Measurements from ENCODE around the gene CYBC1.
"Not testable (repeated sequence)": the region's sequence is repeated elsewhere in the genome, so short reads cannot be mapped to it uniquely, and the experiment has no call there.

The CYBC1 gene

DNA sequence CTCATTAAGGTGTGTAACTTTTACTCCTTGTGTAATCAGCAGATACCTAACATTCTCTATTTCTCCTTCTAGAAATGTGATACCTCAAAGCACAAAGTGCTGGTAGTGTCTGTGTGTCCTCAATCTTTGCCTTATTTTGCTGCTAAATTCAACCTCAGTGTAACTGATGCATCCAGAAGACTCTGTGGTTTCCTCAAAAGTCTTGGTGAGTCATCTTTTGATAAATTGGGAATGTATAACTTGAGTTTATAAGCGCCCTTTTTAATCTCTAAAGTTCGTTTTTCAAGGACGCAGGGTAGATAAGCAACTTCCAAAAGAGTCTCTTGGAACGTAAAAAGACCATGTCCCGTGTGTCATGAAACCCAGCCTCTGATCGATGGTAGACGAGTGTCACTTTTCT is 18.1 kb upstream of the CYBC1 start:
- Histone ChIP-seq H3K9me3 (ENCODE audit: low read depth, low read length) (no peaks in the 10 kb centered on the region), H3K36me3 (ENCODE audit: insufficient read depth, low read length) (peaks cover 40% of the 10 kb centered on the region), H3K27ac (no peak overlapping the region), H3K9ac (ENCODE audit: insufficient read length) (no peak overlapping the region), H3K4me3 (no peak overlapping the region)
- TF ChIP-seq POLR2AphosphoS5 (IDR thresholded peaks at IDR 0.05; ENCODE audit: borderline replicate concordance, low read depth, low read length) (no peak), FOXP2 (optimal IDR thresholded peaks at IDR 0.05; ENCODE audit: control extremely low read depth, extremely low read length, insufficient read depth) (no peak), EZH2 (IDR thresholded peaks at IDR 0.05) (no peak)
- DNase-seq (ENCODE audit: low read depth, low spot score): no peak

DNA sequence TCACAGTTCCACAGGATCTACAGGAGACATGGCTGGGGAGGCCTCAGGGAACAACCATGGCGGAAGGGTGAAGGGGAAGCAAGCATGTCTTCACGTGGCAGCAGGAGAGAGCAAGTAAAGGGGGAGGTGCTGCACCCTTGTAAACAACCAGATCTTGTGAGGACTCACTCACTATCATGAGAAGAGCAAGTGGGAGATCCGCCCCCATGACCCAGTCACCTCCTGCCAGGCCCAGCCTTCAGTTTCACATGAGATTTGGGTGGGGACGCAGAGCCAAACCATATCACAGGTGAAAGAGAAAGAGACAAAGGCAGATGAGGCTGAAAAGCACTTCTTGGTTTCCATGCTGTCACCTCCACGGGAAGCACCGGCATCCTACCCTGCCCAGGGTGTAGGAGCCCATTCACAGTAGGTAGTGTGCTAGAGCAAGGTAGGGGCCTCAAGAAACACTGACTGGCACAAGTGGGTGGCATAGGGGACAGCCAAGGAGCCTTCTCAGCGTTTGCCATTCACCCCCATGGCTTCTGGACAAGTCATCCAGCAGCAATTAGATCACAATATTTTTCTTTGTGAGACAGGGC is 14.6 kb upstream of the CYBC1 start:
- no peak for DNase-seq (ENCODE audit: low read depth, low spot score)
- no peak overlapping the region for H3K9ac ChIP-seq (ENCODE audit: insufficient read length)
- TF ChIP-seq POLR2AphosphoS5 (IDR thresholded peaks at IDR 0.05; ENCODE audit: borderline replicate concordance, low read depth, low read length): no peak
- no peak for TF ChIP-seq FOXP2 (optimal IDR thresholded peaks at IDR 0.05; ENCODE audit: control extremely low read depth, extremely low read length, insufficient read depth)
- no peak for TF ChIP-seq EZH2 (IDR thresholded peaks at IDR 0.05)
- H3K36me3 ChIP-seq (ENCODE audit: insufficient read depth, low read length): peaks cover 59% of the 10 kb centered on the region
- H3K27ac ChIP-seq: no peak overlapping the region
- H3K4me3 ChIP-seq: no peak overlapping the region
- no peaks in the 10 kb centered on the region for H3K9me3 ChIP-seq (ENCODE audit: low read depth, low read length)

- Histone ChIP-seq H3K9ac (ENCODE audit: insufficient read length) (no peak overlapping the region), H3K27ac (no peak overlapping the region), H3K4me3 (no peak overlapping the region), H3K9me3 (ENCODE audit: low read depth, low read length) (no peaks in the 10 kb centered on the region), H3K36me3 (ENCODE audit: insufficient read depth, low read length) (peaks cover 55% of the 10 kb centered on the region)
- no peak for TF ChIP-seq FOXP2 (optimal IDR thresholded peaks at IDR 0.05; ENCODE audit: control extremely low read depth, extremely low read length, insufficient read depth)
- no peak for TF ChIP-seq POLR2AphosphoS5 (IDR thresholded peaks at IDR 0.05; ENCODE audit: borderline replicate concordance, low read depth, low read length)
- no peak for TF ChIP-seq EZH2 (IDR thresholded peaks at IDR 0.05)
- no peak for DNase-seq (ENCODE audit: low read depth, low spot score)
Observed at GRCh38 chr17:82464567-82464929, 14.0 kb upstream of the CYBC1 start.

- Histone ChIP-seq H3K4me3 (no peak overlapping the region), H3K9ac (ENCODE audit: insufficient read length) (no peak overlapping the region), H3K27ac (no peak overlapping the region), H3K36me3 (ENCODE audit: insufficient read depth, low read length) (peaks cover 51% of the 10 kb centered on the region), H3K9me3 (ENCODE audit: low read depth, low read length) (no peaks in the 10 kb centered on the region)
- no peak for TF ChIP-seq EZH2 (IDR thresholded peaks at IDR 0.05)
- TF ChIP-seq FOXP2 (optimal IDR thresholded peaks at IDR 0.05; ENCODE audit: control extremely low read depth, extremely low read length, insufficient read depth): no peak
- TF ChIP-seq POLR2AphosphoS5 (IDR thresholded peaks at IDR 0.05; ENCODE audit: borderline replicate concordance, low read depth, low read length): no peak
- DNase-seq (ENCODE audit: low read depth, low spot score): no peak
Observed at GRCh38 chr17:82463925-82464566, 13.5 kb upstream of the CYBC1 start.

DNA sequence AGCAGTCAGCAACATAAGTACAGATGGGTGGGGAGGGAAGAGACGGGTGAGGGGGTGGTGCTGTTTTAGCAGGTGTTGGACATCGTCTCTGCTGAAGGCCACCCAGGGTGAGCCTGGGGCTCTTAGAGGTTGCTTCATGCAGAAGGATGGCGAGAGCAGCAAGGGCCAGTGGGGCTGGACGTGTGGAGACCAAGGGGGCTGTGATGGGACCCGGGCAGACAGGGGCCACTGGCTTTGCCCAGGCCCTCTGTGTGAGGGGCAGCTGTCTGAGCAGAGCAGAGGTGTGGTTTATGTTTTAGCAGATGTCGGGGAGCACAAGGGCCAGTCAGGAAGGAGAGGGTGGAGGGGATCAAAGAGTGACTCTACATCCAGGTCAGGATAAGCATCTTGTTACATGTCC is 12.8 kb upstream of the CYBC1 start:
- peaks cover 45% of the 10 kb centered on the region for H3K36me3 ChIP-seq (ENCODE audit: insufficient read depth, low read length)
- no peak for DNase-seq (ENCODE audit: low read depth, low spot score)
- no peak overlapping the region for H3K9ac ChIP-seq (ENCODE audit: insufficient read length)
- no peak overlapping the region for H3K27ac ChIP-seq
- H3K4me3 ChIP-seq: no peak overlapping the region
- TF ChIP-seq EZH2 (IDR thresholded peaks at IDR 0.05) (no peak), FOXP2 (optimal IDR thresholded peaks at IDR 0.05; ENCODE audit: control extremely low read depth, extremely low read length, insufficient read depth) (no peak), POLR2AphosphoS5 (IDR thresholded peaks at IDR 0.05; ENCODE audit: borderline replicate concordance, low read depth, low read length) (no peak)
- no peaks in the 10 kb centered on the region for H3K9me3 ChIP-seq (ENCODE audit: low read depth, low read length)

GRCh38 chr17:82461827-82462524 is 11.4 kb upstream of the CYBC1 start:
- Histone ChIP-seq H3K4me3 (no peak overlapping the region), H3K36me3 (ENCODE audit: insufficient read depth, low read length) (peaks cover 45% of the 10 kb centered on the region), H3K9ac (ENCODE audit: insufficient read length) (no peak overlapping the region), H3K27ac (no peak overlapping the region), H3K9me3 (ENCODE audit: low read depth, low read length) (no peaks in the 10 kb centered on the region)
- DNase-seq (ENCODE audit: low read depth, low spot score): no peak
- TF ChIP-seq FOXP2 (optimal IDR thresholded peaks at IDR 0.05; ENCODE audit: control extremely low read depth, extremely low read length, insufficient read depth): no peak
- TF ChIP-seq EZH2 (IDR thresholded peaks at IDR 0.05): no peak
- no peak for TF ChIP-seq POLR2AphosphoS5 (IDR thresholded peaks at IDR 0.05; ENCODE audit: borderline replicate concordance, low read depth, low read length)

- peaks cover 32% of the 10 kb centered on the region for H3K36me3 ChIP-seq (ENCODE audit: insufficient read depth, low read length)
- not testable (repeated sequence) for H3K27ac ChIP-seq; H3K9me3 ChIP-seq (ENCODE audit: low read depth, low read length); H3K4me3 ChIP-seq; H3K9ac ChIP-seq (ENCODE audit: insufficient read length); DNase-seq (ENCODE audit: low read depth, low spot score)
Observed at GRCh38 chr17:82459936-82460335, 9.4 kb upstream of the CYBC1 start.

DNA sequence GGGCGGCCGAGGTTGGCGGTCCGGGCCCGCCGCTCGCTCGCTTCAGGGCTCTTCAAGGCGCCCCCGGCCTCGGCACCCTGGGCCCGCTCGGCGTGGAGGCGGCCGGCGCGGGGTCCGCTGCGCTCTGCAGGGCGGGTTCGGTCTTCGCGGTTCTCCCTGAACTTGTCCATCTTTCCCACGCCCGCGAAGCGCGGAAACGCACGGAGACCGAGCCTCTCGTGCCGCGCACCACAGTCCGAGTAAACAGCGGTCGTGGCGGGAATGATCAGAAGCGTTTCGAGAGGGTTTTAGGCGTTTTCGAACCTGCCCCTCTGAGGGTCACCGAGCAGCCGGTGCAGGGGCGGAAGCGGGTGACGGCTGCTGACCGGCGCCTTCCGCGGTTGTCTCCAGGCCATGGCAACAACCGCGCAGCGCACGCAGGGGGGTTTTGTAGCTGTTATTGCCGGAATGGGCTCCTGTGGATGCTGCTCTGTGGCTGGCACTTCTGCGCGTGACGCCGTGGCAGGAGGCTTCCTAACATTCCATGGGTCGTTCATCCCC is 8.4 kb upstream of the CYBC1 start:
- Histone ChIP-seq H3K27ac (0 out of 2 replicates have a peak overlapping the region, but pooled peaks have one; percentile 13), H3K4me3 (peak overlapping the region; percentile 96), H3K36me3 (ENCODE audit: insufficient read depth, low read length) (peaks cover 22% of the 10 kb centered on the region), H3K9ac (ENCODE audit: insufficient read length) (peak overlapping the region; percentile 68), H3K9me3 (ENCODE audit: low read depth, low read length) (no peaks in the 10 kb centered on the region)
- TF ChIP-seq POLR2AphosphoS5 (IDR thresholded peaks at IDR 0.05; ENCODE audit: borderline replicate concordance, low read depth, low read length) (no peak), FOXP2 (optimal IDR thresholded peaks at IDR 0.05; ENCODE audit: control extremely low read depth, extremely low read length, insufficient read depth) (no peak)
- DNase-seq (ENCODE audit: low read depth, low spot score): no peak

Data from SK-N-MC (cell line).